IPS-NIHi7 (cell line): ENCODE measurements around the gene FUS.
A peak's percentile ranks its signal among the peaks of the same experiment; 100 is the strongest.
"Not testable (repeated sequence)": the region's sequence is repeated elsewhere in the genome, so short reads cannot be mapped to it uniquely, and the experiment has no call there.

Experiments
- DNase-seq: peaks from one replicate; pipeline ENCODE4 v3.0.0; 2012; ENCODE audit warnings: mixed read lengths; ENCODE audit errors: extremely low spot score

Gene FUS

DNA sequence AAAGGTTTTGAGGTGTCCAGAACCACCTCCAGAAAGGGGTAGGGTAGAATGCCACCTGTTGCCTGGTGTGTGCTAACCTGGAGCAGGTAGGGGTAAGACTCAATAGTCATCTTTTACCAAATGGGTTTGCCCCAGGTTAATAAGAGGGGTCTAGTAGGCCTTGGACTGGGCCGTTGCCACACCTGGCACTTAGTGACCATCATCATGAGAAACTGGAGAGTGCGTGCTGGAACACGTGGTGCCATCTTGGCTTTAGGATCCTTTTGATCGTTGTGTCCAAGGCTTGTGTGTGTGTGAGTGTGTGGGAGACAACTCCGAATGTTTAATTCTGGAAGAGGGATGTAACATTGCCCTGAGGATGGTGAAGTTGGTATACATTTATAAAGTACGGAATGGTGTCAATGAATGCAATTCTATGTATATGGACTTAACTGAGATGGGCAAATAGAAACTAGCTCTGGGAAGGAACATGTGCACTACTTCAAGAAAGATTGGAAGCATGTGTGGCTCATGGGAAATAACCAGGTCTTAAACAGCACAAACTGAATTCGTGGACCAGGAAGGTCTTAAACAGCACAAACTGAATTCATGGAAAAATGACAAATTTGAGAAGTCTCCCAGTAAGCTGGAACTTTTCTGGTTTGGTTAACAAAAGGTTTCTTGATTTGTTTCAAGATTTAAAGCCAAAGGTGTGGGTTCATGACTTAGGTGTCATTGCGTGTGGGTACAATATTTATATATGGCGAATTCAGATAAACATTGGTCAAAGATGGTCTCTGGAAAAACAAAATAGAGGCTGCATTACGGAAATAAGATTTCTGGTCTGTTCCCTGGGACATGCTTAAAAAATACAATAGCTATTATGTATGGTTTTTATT, 7.2 kb downstream of the FUS start:
- DNase-seq, result no peak

DNA sequence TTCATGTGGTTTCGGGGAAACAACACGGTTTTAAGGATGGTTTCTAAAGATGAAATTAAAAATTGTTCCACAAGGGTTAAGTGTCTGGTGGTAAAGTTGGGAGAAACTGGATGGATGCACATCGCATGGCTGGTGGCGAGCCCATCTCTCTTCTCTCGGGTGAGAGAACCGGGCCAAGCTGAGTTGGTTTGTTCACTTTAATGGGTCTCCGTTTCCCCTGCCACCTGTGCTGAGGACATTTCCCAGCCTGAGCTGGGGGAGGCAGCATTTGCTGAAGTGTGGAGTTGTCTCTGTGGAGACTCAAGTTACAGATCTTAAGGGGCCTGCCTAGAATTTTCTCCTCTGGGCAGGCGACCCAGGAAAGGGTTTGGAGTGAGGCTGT, 7.9 kb downstream of the FUS start:
- no peak for DNase-seq

DNA sequence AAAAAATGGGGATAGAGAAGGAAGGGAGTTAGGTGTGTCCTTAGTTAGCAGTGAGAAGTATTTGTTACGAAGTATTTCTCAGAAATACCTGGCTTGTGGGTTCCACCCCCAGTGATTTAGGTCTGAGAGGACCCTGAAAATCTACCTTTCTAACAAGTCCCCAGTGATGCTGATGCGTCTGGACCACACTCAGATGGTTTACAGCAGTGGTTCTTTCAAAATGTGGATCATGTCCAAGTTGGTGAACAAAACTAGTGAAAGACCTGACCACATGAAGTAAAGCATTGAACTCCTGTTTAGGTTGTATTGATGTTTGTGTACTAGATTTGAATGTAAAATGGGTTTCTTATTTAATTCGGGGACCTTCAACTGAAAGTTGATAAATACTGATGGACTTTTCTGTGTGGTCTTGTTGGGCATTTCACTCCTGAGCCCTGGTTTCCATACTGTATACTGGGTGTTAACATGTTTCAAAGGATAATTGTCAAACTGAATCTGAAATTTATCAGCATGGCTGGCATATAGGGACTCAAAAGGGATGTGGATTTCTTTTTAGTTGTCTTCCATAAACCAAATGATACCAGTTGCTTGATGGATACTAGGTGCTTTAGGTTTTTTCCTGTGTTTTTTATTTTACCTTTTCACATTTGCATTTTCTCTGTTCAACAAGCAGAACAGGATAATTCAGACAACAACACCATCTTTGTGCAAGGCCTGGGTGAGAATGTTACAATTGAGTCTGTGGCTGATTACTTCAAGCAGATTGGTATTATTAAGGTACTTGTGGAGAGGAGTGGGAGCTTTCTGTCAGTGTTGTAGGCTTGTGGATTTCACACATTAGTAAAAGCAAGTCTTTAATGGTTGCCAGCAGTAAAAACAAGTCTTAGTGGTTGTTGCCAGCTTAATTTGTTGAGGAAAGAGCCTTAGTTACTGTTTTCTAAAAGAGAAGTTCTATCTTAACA, 8.8 kb downstream of the FUS start:
- no peak for DNase-seq

DNA sequence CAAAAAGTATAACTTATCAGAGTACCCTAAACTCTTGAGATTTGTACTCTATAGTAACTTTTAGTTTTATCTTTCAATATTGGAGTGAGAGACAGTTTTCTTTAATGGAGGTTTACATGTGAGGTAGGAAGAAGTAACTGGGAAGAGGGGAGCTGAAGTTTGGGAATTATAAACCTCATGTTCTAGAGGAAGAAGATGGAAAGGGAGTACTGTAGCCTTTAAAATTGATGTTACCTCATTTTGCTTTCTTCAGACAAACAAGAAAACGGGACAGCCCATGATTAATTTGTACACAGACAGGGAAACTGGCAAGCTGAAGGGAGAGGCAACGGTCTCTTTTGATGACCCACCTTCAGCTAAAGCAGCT, 9.5 kb downstream of the FUS start:
- DNase-seq, result no peak

DNA sequence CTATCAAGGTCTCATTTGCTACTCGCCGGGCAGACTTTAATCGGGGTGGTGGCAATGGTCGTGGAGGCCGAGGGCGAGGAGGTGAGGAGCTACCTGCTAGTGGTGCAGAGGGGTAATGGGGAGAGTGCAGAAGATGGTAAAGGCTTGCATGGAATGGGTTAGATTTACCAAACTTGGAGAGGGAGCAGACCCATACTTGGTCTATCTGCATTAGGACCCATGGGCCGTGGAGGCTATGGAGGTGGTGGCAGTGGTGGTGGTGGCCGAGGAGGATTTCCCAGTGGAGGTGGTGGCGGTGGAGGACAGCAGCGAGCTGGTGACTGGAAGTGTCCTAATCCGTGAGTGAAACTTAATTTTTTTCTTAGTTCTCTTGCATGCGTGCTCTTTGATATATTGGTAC, 10.1 kb downstream of the FUS start:
- DNase-seq, result no peak

DNA sequence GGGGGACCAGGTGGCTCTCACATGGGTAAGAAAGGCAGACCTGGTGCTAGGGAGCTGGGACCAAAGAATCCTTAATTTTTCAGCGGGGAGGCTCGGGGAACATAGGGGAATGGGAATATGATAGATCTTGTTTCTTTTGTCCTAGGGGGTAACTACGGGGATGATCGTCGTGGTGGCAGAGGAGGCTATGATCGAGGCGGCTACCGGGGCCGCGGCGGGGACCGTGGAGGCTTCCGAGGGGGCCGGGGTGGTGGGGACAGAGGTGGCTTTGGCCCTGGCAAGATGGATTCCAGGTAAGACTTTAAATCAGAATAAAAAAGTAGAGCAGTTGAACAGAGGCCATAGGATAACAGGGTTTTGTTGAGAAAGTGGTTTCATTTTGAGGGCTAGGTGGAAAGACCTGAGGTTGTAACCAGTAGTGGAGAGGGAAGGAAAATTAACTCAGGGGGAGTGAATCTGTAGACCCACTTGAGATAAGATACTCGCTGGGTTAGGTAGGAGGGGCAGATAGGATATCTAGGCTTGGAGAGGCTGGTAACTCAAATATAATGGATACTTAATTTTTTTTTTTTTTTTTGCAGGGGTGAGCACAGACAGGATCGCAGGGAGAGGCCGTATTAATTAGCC, 11.0 kb downstream of the FUS start:
- DNase-seq, result no peak

DNA sequence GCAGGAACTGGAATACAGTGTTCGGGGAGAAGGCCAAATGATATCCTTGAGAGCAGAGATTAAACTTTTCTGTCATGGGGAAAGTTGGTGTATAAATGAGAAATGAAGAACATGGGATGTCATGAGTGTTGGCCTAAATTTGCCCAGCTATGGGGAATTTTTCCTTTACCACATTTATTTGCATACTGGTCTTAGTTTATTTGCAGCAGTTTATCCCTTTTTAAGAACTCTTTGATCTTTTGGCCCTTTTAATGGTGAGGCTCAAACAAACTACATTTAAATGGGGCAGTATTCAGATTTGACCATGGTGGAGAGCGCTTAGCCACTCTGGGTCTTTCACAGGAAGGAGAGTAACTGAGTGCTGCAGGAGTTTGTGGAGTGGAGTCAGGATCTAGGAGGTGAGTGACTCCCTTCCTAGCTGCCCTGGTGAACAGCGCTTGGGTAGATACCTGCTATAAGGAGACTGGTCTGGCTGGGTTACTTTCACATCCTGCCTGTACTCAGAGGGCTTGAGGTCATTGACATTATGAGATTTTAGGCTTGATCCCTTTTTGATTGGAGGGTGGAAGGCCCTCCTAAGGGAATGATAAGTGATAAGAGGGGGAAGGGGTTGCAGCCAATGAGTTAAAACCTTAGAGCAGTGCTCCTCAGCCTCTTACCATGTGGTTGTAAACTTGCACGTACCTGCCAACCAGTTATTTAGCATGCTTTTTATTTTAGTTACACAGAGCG, 11.9 kb downstream of the FUS start:
- DNase-seq, result no peak

DNA sequence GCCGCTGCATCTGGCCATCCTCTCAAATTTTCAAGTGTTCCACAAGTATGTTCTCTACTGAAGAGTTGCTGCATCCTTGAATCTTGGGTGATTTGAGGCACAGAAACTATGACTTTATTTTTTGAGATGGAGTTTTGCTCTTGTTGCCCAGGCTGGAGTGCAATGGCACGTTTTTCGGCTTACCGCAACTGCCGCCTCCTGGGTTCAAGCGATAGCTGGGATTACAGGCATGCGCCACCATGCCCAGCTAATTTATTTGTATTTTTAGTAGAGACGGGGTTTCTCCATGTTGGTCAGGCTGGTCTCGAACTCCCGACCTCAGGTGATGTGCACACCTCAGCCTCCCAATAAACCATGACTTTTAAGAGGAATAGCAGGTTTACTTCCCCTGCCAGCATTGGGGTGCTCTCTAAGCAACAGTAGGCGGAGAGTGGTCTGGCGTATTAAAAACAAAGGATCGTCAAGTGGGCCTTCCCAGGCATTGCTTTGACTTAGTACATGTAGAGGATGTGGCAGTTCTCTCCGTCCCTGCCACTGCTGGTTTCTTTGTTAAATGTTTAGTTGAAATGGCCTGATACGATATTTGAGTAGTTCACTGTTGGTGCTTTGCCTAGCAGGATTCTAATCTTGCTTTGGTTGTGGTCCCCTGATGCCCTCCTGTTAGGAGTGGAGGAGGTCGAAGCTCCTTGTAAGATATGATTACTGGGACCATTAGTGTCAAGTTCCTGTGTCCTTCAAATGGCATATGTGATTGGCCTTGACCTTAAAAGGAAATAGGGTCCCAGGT, 13.1 kb downstream of the FUS start:
- no peak for DNase-seq

DNA sequence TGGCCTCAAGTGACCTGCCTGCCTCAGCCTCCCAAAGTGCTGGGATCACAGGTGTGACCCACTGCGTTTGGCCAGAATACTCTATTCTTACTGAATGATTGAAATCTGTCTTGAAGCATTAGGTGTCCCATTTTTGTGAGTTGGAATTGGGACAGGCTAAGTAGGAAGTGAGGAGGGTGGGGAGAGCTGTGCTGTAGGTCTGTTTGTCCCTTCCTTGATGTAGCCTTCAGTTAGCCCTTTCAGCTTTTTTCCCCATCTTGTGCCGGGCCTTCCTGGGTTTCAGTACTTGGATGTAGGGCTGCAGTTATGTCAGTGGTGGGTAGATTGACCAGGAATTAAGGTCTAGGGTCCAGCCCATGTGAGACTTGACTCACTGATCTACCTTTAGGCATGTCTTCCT, 13.9 kb downstream of the FUS start:
- DNase-seq, result no peak

DNA sequence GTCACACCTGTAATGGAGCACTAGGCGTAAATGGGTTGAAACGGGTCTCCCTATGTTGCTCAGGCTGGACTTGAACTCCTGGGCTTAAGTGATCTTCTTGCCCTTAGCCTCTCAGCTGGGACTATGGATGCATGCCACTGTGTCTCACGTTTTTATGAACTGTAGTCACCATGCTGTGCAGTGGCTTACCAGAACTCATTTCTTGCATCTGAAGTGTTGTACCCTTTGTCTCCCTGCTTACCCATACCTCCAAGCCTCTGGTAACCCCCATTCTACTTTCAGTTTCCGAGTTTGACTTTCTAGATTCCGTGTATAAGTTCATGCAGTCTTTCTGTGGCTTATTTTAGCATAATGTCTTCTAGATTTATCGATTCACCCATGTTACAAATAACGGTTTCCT, 15.0 kb downstream of the FUS start:
- DNase-seq, result no peak

DNA sequence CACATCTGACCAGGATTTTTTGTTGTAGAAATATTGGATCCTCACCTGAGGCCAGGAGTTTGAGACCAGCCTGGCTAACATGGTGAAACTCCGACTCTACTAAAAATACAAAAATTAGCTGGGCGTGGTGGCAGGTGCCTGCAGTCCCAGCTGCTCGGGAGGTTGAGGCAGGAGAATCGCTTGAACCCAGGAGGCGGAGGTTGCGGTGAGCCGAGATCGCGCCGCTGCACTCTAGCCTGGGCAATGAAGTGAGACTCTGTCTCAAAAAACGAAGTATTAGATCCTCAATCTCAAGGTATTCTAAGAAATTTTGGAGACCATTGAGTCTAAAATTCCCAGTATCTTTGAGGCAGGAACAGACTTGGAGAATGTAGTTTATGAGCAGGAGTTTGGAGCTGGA, 15.9 kb downstream of the FUS start:
- DNase-seq, result not testable (repeated sequence)

DNA sequence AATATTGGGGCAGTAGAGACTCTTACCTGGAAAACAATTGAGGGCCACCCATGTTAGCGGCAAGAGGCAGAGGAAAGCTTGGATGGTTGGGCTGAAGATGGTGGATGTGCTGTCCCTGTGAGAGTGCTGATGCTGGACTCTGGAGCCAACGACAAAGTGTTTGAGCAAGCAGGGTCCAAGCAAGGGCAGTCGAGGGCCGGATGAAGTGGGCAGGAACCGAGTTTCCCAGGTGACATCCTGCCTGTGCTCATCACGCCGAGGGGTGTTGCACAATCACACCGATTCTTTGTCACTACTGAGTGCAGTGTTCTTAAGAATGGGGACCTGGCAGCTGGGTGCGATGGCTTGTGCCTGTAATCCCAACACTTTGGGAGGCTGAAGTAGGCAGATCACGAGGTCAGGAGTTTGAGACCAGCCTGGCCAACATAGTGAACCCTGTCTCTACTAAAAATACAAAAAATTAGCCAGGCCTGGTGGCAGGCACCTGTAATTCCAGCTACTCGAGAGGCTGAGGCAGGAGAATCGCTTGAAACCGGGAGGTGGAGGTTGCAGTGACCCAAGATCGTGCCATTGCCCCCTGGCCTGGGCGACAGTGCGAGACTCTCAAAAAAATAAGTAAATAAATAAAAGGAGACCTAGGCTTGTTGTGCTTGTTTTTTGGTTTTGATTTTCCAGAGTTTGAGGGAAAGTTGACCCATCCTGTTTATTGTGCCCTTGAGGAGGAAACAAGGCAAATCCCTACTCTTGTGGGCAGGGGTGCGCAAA, 16.6 kb downstream of the FUS start:
- DNase-seq, result no peak

DNA sequence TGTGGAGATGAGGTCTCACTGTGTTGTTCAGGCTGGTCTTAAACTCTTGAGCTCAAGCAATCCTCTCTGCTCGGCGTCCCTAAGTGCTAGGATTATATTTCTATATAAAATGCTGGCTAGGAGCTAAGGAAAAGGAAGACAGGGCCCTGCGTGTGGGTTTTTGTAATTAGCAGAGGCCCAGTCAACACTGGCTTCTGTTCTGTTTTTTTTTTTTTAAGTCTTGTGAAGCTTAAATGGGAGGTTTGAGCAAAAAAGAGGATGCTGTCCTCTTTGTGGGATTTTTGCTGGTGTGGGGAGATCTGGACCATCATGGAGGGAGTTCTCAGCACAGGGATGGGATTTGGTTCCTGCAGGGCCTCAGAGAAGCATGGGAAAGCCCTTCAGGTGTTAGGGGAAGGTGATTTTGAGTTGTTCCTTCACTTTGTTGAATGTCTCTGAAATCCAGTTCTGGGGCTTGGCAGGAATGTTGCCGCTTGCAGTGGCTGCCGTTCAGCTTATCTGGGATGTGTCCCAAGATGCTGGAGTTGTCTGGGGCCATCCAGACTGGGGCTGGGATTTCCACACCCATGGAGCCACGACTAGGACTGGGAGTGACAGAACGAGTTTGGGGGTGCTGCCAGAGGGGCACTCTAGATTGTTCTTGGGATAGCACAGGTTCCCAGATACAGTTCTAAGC, 18.4 kb downstream of the FUS start:
- no peak for DNase-seq

DNA sequence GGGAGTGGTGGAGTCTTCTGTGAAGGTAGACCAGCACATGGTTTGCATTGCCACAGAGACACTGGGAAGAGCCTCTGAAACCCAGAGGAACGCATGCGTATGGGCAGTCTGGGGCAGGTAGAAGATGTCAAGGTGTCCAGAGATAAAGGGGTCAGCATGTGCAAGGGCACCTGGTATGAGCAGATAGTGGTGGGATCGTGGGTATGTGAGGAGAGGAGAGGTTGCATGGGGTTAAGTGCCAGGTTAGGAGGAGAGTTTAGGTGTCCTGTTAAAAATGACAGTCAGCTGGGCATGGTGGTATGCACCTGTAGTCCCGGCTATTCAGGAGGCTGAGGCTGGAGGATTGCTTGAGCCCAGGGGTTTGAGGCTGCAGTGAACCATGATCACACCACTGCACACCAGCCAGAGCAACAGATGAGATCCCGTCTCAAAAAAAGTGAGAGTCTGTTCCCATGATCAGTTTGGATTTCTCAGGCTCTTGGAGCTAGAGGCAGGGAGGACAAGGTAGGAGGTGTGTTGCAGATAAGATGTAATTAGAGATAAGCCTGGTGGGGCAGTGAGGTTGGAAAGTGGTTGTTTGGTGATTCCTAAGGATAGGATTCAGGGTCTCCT, 19.6 kb downstream of the FUS start:
- DNase-seq, result no peak

DNA sequence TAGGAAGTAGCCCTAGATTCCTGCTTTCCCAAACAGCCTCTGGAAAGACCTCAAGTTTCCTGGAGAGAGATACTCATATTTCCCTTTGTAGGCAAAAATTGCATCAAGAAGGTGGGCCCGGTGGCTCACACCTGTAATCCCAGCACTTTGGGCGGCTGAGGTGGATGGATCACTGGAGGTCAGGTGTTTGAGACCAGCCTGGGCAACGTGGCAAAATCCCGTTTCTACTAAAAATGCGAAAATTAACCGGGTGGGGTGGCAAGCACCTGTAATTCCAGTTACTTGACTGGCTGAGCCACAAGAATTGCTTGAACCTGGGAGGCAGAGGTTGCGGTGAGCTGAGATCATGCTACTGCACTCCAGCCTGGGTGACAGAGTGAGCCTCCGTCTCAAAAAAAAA, 20.2 kb downstream of the FUS start:
- DNase-seq, result not testable (repeated sequence)

DNA sequence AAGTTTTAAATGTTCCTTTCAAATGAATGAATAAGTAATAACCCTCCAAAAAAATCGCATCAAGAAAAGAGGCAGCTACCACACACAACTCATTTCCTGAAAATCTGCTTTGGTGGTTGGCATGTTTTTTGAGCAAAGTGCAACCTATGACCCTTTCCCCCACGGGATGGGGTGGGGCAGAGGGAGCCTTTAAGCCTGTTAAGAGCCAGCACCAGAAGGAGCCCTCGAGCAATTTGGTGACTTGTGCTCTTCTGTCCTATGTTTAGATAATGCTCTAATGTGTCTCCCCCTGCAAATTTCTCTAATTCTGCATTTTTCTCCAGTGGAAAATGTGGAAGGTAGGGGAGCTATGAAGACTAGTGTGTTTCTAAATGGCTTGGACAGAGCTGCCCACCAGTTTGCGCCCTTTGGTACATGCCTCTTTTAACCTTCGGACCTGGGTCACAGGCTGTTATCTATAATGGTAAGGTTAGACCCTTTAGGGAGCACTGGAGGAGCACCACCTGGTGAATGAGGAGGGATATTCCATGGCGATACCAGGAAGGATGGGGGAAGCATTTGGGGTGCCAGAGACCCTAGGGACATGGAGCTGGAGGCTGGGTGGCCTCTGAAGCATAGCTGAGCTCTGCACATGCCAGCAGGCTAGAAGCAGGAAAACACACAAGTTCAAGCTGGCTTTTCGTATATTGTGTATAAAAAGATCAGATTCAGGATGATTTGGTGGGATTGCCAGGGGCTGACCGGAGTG, 21.1 kb downstream of the FUS start:
- DNase-seq, result no peak

DNA sequence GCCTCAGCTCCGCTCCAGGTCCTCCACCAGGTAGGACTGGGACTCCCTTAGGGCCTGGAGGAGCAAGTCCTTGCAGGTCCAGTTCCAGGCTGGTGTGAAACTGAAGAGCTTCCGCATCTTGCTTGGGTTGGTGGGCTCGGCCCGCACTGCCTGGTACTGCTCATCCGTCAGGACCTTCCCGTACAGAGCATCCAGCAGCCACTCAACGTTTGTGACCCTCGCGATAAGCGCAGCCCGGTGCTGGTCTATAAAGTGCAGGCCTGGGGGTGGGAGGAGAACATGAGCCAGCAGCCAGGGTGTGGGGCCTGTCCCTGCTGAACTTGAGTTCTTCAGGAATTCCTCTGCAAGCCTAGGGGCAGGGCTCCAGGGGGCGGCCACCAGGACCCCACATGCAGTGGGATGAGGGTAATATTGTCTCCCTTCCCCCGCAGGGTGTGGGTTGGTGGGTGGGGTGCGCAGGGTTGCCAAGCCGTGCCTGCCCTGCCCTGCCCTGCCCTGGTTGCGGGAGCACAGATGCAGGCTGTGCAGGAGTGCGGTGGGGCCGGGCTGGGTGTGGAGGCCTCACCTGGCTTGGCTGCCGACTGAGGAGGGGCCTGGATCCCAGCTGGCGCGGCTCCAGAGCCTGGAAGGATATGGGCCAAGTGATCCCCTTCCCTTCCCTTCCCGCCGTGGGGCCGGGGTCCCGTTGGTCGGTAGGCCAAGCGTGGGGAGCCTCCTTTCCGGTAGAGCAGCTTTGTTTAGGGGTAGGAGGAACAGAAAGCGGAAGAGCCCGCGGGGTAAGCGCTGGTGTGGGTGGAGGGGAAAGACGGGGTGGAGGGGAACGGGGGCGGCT, 21.9 kb downstream of the FUS start:
- DNase-seq, result peak; percentile 59
